Glomerular visceral epithelial cell (primary cell): ENCODE data around the gene XKRX.

ENCODE experiments used
- DNase-seq: peaks from one replicate; pipeline ENCODE4 v3.0.0-alpha.2; 2016; ENCODE audit errors: extremely low spot score

The XKRX gene

DNA sequence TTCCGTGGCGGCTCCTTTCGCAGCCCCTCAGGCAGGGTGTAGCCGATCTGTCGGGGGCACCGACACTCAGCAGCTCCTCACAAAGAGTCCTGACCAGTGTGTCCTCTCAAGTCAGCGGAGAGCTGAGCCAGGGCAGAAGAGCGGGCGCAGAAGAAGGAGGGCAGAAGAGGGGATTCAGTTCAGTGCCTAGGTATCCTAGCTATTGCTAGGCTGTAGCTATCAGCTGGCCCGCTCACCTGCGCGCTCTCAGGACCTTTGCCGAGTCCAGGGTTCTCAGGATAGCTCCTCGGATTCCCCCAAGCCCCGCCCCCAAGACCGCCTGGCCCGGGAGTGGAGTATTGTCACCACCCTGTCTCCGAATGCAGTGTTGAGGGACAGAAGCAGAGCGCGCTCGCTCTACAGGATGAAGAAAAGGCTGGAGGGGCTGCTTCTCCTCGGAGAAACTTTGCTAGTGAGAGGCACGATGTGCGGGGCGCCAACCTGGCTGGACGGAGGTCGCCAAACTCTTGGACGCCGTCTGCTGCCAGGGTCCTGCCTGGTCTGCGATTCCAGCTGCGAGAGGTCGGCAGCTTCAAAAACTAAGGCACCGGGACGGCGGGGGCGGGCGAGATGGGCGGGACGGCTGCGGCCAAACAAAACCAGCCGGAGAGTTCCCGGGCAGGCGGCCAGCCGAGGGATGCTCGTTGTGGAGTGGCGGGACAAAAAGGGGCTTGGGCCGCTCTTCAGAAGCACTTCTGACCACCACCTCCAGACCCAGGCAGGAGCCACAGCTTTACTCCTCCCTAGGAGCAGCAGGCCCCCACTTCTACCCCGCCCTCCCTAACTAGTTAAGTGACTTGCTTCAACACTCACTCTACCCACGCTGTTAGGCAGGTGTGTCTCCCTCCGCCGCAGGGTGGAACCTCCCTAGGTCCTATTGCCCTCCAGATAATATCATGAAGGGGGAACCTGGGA, at the start of gene XKRX:
XKRX (minus strand) TSS at position 258 of the 954 bp plus-strand sequence. CDS start 613 bp downstream, outside the sequence.
- DNase-seq, result peak; percentile 9

DNA sequence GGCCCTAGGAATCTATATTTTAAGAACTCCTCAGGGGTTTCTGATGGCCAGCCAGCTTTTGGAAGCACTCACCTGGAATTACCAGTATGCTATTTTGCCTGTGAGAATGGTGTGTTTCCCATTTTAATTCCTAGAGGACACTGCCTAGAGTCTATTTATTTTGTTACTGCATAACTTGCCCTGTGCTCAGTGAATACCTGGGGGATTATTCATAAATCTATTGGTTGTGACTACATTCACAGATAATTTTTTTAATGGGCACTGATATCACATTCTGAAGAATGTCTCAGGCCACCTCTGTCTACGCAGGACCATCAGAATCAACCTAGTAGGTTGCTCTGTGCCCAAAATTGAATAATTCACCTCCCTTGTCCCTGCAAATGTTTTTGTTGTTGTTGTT, 47.5 kb upstream of the XKRX start:
- DNase-seq, result no peak

DNA sequence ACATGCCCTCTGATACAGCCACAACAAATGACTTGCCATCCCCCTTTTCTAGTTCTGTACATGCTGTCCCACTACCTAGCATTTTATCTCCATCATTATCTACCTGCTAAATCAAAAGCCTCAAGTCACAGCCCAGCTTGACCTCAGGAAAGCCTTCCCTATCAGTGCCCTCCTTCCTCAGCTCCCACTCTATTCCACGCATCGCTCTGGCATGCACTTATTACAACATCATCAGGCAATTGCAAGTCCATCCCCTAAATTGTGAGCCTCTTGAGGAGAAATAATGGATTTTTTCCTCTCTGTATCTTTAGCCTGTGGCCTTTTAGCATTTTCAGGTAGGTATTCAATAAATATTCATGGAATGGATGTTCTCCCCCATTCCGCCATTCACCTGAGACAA, 46.5 kb upstream of the XKRX start:
- no peak for DNase-seq

DNA sequence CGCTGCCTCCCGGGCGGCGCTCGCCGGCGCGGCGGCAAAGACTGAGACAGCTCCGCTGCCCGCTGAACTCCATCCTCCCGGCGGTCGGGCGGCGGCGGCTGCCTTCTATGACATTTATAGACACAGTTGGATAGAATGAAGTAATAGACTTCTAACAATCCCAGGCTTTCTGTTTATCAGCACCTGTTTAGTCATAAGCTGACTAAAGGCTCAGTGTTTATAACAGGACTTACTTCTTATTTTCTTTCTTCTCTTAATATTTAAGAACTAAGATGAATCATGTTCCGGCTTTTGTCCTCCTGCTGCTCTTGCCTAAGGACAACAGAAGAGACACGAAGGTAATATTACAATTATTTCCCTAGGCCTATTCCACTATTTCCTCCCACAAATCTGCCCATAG, 44.7 kb upstream of the XKRX start:
- DNase-seq, result no peak

DNA sequence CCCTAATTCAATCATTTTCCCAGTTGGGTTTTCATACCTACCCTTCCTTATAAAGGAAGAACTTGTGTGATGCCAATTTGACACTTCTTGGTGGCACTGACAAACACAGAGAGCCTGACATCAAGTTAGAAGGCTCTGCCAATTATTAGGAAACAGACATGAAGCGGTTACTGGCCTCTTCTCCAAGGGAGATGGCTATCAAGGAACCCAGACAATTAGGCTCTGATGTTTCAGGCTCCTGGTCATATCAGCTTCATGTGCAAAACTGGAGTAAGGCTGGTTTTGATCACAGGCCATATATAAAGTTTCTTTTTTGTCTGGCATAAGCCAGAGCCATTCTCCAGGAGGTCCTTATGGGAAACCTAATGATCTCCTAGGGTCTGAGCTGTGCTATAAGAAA, 41.2 kb upstream of the XKRX start:
- DNase-seq, result no peak

DNA sequence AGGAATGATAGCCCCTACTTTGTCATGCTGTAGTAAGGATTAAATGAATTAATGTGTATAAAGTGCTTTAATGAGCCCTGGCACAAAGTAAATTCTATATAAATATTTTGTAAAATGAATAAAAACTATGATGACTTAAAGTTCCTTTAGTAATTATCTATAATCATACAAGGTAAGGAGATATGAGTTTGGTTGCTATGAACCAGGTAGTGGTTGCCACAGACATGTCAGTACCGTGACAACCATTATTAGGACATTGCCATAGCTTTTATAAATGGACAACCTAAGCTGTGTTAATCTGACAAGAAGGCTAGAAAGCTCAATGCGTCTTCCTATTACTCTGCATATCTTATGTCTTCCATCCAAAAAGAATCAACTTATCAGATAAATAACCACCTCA, 40.7 kb upstream of the XKRX start, which contains the start of gene ARL13A:
ARL13A (plus strand) TSS at position 301 of the 400 bp plus-strand sequence. CDS start 3,982 bp downstream, outside the sequence.
- no peak for DNase-seq

DNA sequence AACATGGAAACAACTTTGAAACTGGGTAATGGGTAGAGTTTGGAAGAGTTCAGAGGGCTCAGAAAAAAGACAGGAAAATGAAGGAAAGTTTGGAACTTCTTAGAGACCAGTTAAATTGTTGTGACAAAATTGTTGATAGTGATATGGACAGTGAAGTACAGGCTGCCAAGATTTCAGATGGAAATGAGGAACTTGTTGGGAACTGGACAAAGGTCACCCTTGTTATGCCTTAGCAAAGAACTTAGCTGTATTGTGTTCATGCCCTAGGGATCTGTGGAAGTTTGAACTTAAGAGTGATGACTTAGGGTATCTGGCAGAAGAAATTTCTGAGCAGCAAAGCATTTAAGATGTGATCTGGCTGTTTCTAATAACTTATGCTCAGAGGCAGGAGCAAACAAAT, 35.6 kb upstream of the XKRX start:
- no peak for DNase-seq

DNA sequence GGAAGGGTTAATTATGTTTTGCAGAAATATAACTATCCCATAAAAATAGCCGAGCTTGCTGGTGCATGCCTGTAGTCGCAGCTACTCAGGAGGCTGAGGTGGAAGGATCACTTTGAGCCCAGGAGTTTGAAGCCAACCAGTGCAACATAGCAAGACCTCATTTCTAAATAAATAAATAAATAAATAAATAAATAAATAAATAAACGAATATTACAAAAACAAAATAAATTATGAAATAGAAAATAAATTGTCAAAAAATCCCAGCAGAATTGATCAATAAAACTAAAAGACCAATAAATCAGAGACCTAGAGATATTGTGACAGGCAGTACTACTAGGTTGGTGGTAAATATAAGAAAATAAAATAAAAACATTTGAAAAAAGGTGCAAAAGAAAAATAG, 34.1 kb upstream of the XKRX start:
- DNase-seq, result no peak

DNA sequence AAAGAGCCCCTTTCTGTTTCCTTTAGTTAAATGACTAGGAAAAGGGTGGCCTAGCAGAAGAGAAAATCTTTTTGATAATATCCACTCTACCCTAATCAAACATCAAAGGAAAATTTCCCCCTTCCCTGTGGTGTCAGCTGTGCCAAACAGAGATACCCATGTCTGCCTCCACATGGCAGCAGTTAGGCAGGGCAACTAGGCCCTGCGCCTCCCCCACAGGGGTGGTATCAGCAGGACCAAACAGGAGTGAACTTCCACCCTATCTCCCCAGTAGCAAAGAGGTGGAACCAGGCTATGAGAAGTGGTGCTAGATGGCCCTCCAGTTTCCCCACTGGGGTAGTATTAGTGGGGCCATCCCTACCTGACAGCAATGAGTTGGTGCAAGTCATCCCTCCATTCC, 19.8 kb upstream of the XKRX start:
- no peak for DNase-seq

DNA sequence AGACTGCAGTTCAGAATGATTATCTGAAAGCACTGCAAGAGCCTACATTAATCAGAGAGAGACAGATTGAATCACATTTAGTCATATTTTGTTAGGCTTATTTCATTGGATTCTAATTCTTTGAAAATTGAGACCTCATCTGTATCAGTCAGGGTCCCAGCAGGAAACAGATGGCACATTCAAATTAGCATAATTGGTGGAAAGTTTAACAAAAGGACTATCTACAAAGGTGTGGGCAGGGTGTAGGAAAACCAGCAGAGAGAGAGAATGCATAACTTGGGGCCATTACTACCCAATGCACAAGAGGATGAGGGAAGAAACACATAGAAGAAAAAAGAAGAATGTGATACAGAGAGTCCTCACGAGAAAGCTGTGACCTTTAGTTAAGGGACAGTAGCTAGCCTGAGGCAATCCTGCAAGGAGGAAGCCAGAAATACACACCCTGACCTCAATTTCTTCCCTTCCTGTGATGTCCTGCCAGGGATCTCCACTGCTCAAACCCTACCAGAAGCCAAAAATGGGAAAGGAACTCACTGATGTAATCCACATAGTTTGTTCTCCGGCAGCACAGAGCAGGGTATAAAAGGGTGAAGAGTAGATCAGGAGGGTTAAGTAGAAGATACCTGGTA, 17.7 kb upstream of the XKRX start:
- DNase-seq, result no peak

DNA sequence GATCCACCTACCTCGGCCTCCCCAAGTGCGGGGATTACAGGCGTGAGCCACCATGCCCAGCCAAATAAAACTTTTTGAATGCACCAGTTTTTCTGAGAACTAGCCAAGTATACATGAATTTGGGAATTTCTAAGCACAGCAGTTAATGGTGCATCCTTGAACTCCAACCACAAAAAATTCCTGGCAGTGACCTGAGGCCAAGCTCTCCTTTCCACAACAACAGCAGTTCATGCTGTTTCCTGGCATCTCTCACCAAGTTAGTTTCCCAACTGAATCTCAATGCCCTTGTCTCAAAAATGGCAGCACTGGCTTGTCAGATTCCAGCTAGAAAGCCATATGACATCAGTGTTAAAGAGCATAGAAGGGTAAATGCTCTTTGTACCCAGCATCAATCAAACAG, 15.9 kb upstream of the XKRX start:
- DNase-seq, result no peak

DNA sequence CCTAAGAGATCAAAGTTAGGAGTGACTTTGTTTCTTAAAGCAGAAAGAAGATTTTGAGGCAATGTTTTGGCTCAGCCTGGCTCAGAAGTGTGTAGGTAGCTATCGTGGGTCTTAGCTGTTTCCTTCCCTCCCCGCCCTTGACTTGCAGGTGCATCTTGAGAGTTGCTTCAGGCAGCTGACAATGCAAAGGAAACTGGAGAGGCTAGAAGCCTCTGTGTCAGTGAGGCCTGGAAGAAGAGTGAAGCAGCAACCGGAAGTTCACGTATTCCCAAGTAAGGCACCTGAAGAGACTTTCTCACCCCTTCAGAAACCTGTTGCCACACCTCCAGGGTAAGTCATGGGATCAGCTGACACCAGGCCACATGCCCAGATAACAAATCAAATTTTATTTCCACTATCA, 10.6 kb upstream of the XKRX start:
- no peak for DNase-seq

DNA sequence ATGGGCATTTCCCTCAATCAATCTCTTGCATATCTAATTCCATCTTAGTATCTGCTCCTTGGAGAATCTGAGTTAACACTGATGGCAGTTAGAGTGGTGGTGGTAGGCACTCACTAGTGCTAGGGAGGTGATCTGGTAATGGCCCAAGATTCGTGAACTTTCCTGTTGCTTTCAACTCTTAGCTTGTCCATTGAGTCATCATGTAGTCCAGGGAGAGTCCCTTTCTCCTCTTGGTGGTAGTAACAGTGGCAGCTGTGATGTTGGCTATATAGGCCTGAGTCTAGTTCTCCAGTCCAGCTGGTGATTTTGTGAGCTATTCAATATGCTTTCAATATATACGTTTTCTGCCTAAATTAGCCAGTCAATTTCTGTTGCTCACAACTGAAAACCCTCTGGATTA, 7.0 kb upstream of the XKRX start:
- DNase-seq, result no peak

DNA sequence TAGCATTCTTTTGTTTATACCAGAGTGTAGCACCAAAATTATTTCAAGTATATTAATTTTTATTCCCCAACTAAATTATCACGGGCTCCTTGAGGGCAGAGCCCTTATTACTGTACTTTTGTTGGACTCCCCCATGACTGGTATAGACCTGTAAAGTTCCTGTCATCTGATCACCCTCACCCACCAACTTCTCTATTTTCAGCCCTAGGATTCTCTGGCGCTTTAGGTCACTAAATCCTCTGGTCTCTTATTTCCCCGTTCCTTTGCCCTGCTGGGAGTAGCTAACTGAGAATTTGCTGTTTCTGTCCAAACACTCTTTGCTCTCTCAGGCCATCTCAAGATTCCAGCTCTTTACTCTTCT, 3.2 kb upstream of the XKRX start:
- no peak for DNase-seq

DNA sequence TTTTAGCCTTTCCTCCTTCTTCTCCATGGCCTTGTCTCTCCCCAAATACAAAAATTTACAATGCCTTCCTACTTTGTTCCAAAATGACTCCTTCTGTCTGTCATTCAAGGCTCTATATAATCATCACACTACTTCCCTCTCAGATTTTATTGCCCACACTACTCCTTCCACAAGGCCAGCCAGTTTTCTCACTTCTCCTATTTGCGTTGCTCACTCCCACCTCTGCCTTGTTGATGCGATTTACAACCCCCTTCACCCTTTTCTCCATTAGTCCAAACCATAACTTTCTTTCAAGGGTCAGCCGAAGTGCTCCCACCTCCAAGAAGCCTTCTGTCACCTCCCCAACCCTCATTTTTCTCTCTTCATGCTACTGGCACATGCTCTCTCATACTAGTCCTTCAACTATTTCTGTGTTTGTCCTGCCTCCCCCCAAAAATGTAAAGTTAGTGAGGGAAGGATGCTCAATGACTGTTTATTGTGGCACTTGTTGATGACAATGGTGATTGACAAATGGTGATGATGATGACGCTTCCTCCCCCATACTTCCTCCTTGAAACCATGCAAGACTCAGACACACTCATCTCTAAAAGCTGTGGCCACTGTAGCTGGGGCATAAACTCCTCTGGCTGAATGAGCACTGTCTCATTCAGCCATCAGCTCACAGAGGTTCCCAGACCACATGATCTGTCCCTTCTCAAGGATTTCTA, 2.7 kb upstream of the XKRX start:
- no peak for DNase-seq

DNA sequence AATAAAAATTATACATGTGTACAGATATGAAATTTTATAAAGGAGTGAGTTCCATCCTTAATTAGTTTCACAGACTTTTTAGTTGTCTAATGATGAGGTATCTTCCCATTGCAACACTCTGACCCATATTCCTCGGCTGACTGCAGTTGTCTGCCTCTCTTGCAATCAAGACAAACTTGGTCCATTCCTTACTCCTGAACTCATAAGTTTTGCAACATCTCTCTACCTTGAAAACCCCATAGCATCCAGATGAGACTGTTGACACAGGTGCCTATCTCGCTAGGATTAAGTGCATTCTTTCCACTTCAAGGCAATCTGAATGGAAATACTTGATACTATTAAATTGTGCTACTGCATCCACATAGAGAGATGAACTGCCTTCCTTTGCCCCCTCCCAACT, 2.3 kb downstream of the XKRX start:
- DNase-seq, result no peak

DNA sequence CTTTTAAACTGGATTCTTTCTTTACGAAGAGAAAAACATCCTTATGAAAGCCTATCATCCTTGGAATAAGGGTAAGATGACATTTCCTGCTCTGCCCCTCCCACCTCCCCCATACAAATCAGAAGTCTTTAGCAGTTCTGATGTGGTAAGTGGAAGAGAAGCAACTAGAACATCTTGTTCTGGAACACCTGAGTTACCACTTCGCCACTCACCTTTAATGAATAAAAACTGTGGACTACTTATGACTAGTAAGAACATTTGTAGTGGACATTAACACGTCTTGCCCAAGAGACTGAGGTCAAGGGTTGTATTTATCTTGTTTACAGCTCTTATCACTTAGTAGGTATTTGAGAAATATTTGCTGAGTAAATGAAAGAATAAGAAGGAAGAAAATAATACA, 4.3 kb downstream of the XKRX start:
- DNase-seq, result no peak

DNA sequence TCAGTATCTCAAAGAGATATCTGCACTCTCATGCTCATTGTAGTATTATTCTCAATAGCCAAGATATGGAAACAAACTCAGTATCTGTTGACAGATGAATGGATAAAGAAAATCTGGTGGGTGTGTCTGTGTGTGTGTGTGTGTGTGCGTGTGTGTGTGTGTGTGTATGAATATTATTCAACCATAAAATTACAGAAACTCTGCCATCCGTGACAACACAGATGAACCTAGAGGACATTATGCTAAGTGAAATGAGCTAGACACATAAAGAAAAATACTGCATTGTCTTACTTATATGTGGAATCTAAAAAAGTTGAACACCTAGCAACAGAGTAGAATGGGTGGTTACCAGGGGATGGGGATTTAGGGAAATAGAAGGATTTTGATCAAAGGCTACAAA, 13.2 kb downstream of the XKRX start:
- DNase-seq, result no peak

DNA sequence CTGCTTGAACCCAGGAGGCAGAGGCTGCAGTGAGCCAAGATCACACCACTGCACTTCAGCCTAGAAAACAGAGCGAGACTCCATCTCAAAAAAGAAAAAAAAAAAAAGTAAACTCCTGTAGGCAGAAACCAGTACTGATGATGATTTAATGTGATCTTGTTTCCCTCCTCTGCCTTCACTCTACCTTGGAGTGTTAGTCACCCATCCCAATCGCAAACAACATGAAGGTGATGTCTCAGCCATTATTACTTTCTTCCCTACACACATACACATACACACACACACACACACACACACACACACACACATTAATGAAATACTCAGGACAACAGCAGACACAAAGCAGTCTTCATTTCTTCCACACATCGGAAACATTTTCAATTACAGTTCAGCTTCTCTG, 15.6 kb downstream of the XKRX start:
- no peak for DNase-seq

DNA sequence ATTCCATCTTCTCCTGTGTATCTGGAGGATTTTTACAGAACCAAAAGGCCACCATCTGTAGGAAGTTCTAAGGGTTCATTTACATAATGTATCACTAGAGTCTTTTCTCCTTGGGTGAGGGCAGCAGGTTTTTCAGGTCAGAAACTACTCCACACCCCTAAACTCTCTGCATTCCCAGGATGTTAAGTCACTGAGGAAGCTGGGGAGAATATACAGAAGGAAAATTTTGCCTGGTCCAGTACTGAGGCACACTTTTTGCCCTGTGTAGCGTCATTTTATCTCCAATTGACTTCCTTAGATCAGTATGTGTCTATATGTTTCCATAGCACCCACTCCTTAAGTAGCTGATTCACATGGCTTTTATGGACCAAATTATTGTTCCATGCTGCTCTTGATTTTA, 17.0 kb downstream of the XKRX start:
- DNase-seq, result no peak

DNA sequence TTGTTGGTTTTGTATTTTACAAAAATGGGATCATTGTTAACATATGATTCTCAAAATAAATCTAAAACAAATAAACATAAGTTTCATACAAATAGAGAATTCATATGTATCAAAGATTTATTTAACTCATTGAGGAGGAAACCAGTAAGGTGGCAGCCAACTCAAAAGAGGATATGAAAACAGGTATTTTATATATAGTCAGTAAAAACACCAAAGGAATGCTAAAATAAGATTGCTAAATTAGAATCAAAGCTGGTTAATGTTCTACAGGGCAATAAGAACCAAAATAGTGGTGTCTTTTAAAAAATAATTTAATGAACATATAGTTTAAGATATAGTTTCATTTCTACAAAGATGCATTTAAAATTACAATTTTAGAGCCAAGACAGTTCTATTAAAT, 23.1 kb downstream of the XKRX start:
- DNase-seq, result no peak

DNA sequence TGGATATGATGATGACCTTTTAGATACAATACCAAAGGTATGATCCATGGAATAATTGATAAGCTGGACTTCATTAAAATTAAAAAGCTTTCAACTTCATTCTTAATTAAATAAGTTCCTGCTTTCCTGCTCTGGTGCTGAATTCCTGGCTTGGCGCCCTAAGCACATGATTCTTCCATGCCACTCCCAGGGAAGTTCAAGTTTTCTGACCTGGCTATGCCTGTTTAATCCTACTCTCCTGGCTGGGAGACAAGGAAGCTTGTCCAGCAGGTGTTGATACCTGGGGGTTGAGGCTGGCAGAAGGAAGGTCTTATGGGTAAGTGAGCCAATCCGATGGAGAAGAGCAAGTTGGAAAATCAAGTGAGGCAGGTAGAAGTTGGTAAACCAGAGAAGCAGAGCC, 24.3 kb downstream of the XKRX start:
- no peak for DNase-seq
